HG03045 (cell line): ENCODE measurements around the gene APBA1.

Experiments used
- ATAC-seq: cut with Tn5 transposase; IDR thresholded peaks from one replicate; pipeline ENCODE4 v1.9.1; 2021; ENCODE audit warnings: mild to moderate bottlenecking, moderate library complexity; ENCODE audit not compliant: unreplicated experiment

The APBA1 gene

GRCh38 chr9:69658987-69659675, 13.0 kb downstream of the APBA1 start:
- no peak for ATAC-seq

GRCh38 chr9:69657269-69657668, 14.9 kb downstream of the APBA1 start:
- no peak for ATAC-seq

GRCh38 chr9:69655065-69655464, 17.1 kb downstream of the APBA1 start:
- ATAC-seq: no peak

GRCh38 chr9:69653261-69653660, 18.9 kb downstream of the APBA1 start:
- no peak for ATAC-seq

GRCh38 chr9:69649566-69650250, 22.5 kb downstream of the APBA1 start:
- ATAC-seq: no peak

- no peak for ATAC-seq
Observed at GRCh38 chr9:69647804-69648203, 24.4 kb downstream of the APBA1 start.

GRCh38 chr9:69646810-69647209, 25.4 kb downstream of the APBA1 start:
- ATAC-seq: no peak

- no peak for ATAC-seq
Observed at GRCh38 chr9:69645488-69645887, 26.7 kb downstream of the APBA1 start.

GRCh38 chr9:69643098-69643497, 29.1 kb downstream of the APBA1 start:
- ATAC-seq: no peak

- ATAC-seq: no peak
Observed at GRCh38 chr9:69637817-69638200, 34.4 kb downstream of the APBA1 start.

GRCh38 chr9:69637193-69637816, 34.9 kb downstream of the APBA1 start:
- no peak for ATAC-seq

GRCh38 chr9:69633716-69634115, 38.5 kb downstream of the APBA1 start:
- ATAC-seq: no peak

GRCh38 chr9:69632768-69633167, 39.4 kb downstream of the APBA1 start:
- ATAC-seq: no peak

GRCh38 chr9:69627281-69627680, 44.9 kb downstream of the APBA1 start:
- ATAC-seq: no peak

GRCh38 chr9:69623276-69623675, 48.9 kb downstream of the APBA1 start:
- no peak for ATAC-seq

- no peak for ATAC-seq
Observed at GRCh38 chr9:69622676-69623075, 49.5 kb downstream of the APBA1 start.

GRCh38 chr9:69621730-69622460, 50.3 kb downstream of the APBA1 start:
- ATAC-seq: no peak

- ATAC-seq: no peak
Observed at GRCh38 chr9:69620731-69621130, 51.4 kb downstream of the APBA1 start.

- no peak for ATAC-seq
Observed at GRCh38 chr9:69619233-69619632, 52.9 kb downstream of the APBA1 start.

- no peak for ATAC-seq
Observed at GRCh38 chr9:69617006-69617405, 55.2 kb downstream of the APBA1 start.

GRCh38 chr9:69615880-69616279, 56.3 kb downstream of the APBA1 start:
- no peak for ATAC-seq

- ATAC-seq: no peak
Observed at GRCh38 chr9:69611221-69611620, 61.0 kb downstream of the APBA1 start.
